Liver (tissue), 9 donors: ENCODE results near the gene NKRF. TPM values are rescaled to one million over a fixed set of nuclear protein-coding genes. Genes with fewer than 3 reads are reported as not detected.

ENCODE experiments used
- DNase-seq: peaks from one replicate; pipeline ENCODE4 v3.0.0-alpha.2; 2017; ENCODE audit warnings: low spot score
- H3K27ac ChIP-seq, 2 donors: one replicate each; pipeline ENCODE4 v1.7.0; 2013; ENCODE audit warnings: inconsistent platforms in 2 of 2, low read length in 2 of 2, control low read depth in 1 of 2, low read depth in 1 of 2, mild to moderate bottlenecking in 1 of 2
- H3K27me3 ChIP-seq, 4 donors: one replicate each; pipeline versions ENCODE4 v1.6.1 to v1.7.0; 2013; ENCODE audit warnings: low read length in 3 of 4, inconsistent platforms in 1 of 4, mild to moderate bottlenecking in 1 of 4, moderate library complexity in 1 of 4; ENCODE audit not compliant: control insufficient read depth in 4 of 4, insufficient read depth in 4 of 4
- H3K36me3 ChIP-seq, 4 donors: one replicate each; pipeline versions ENCODE4 v1.6.1 to v1.7.0; 2013; ENCODE audit warnings: low read length in 3 of 4, mild to moderate bottlenecking in 3 of 4, low read depth in 1 of 4, moderate library complexity in 1 of 4; ENCODE audit not compliant: control insufficient read depth in 4 of 4, insufficient read depth in 3 of 4
- H3K4me1 ChIP-seq, 4 donors: one replicate each; pipeline versions ENCODE4 v1.6.1 to v1.7.0; 2013; ENCODE audit warnings: low read length in 3 of 4, mild to moderate bottlenecking in 3 of 4, moderate library complexity in 1 of 4; ENCODE audit not compliant: control insufficient read depth in 4 of 4, insufficient read depth in 4 of 4
- H3K4me3 ChIP-seq, 3 donors: one replicate each; pipeline versions ENCODE4 v1.6.1 to v1.7.0; 2013; ENCODE audit warnings: low read length in 3 of 3, control low read depth in 1 of 3, low read depth in 1 of 3, mild to moderate bottlenecking in 1 of 3
- H3K9ac ChIP-seq, 2 donors: one replicate each; pipeline ENCODE4 v1.7.0; 2013; ENCODE audit warnings: low read length in 2 of 2, mild to moderate bottlenecking in 2 of 2, moderate library complexity in 2 of 2, control low read depth in 1 of 2, low read depth in 1 of 2
- H3K9me3 ChIP-seq, 4 donors: one replicate each; pipeline versions ENCODE4 v1.6.1 to v1.7.0; 2013; ENCODE audit warnings: low read length in 3 of 4; ENCODE audit not compliant: control insufficient read depth in 4 of 4
- EGR1 ChIP-seq, 2 donors: IDR thresholded peaks; 2 replicates each; pipeline ENCODE4 v1.6.1; 2016 to 2018; ENCODE audit warnings: antibody characterized with exemption in 2 of 2, low read depth in 2 of 2
- FOXA1 ChIP-seq: IDR thresholded peaks from 2 replicates; pipeline ENCODE4 v1.6.1; 2016; ENCODE audit warnings: antibody characterized with exemption
- FOXA2 ChIP-seq: IDR thresholded peaks from 2 replicates; pipeline ENCODE4 v1.6.1; 2016; ENCODE audit warnings: antibody characterized with exemption
- GABPA ChIP-seq, 2 donors: IDR thresholded peaks in 1 of 2; conservative IDR thresholded peaks in 1 of 2; 2 replicates each; pipeline ENCODE4 v1.6.1; 2016; ENCODE audit warnings: antibody characterized with exemption in 2 of 2, mild to moderate bottlenecking in 1 of 2, moderate library complexity in 1 of 2
- HNF4A ChIP-seq, 2 donors: conservative IDR thresholded peaks; 2 replicates each; pipeline ENCODE4 v1.6.1; 2016; ENCODE audit warnings: antibody characterized with exemption in 2 of 2, mild to moderate bottlenecking in 2 of 2
- HNF4G ChIP-seq: IDR thresholded peaks from 2 replicates; pipeline ENCODE4 v1.6.1; 2016; ENCODE audit warnings: antibody characterized with exemption
- JUND ChIP-seq, 2 donors: IDR thresholded peaks; 2 replicates each; pipeline ENCODE4 v1.6.1; 2016; ENCODE audit warnings: antibody characterized with exemption in 2 of 2
- NR2F2 ChIP-seq: IDR thresholded peaks from 2 replicates; pipeline ENCODE4 v1.6.1; 2016; ENCODE audit warnings: antibody characterized with exemption
- RAD21 ChIP-seq, 2 donors: IDR thresholded peaks; 2 replicates each; pipeline ENCODE4 v1.6.1; 2016; ENCODE audit warnings: antibody characterized with exemption in 2 of 2, mild to moderate bottlenecking in 2 of 2
- REST ChIP-seq: IDR thresholded peaks from 2 replicates; pipeline ENCODE4 v1.6.1; 2016; ENCODE audit warnings: antibody characterized with exemption, mild to moderate bottlenecking
- RXRA ChIP-seq, 2 donors: IDR thresholded peaks; 2 replicates each; pipeline ENCODE4 v1.6.1; 2017 to 2018; ENCODE audit warnings: antibody characterized with exemption in 2 of 2, mild to moderate bottlenecking in 1 of 2
- SP1 ChIP-seq: IDR thresholded peaks from 2 replicates; pipeline ENCODE4 v1.6.1; 2018; ENCODE audit warnings: antibody characterized with exemption, mild to moderate bottlenecking
- TAF1 ChIP-seq: conservative IDR thresholded peaks from 2 replicates; pipeline ENCODE4 v1.6.1; 2016; ENCODE audit warnings: antibody characterized with exemption, mild to moderate bottlenecking
- YY1 ChIP-seq: IDR thresholded peaks from 2 replicates; pipeline ENCODE4 v1.6.1; 2016; ENCODE audit warnings: antibody characterized with exemption, mild to moderate bottlenecking
- WGBS: extraction: QIAGEN DNeasy Blood & Tissue Kit; methylation state at CpG from one replicate; pipeline ENCODE4 v1.1.7; 2013; 5-methylcytosine and 5-hydroxymethylcytosine counted together
- polyA plus RNA-seq, 2 donors: library from polyadenylated mRNA; stranded (reverse) in 1 of 2; unstranded in 1 of 2; fragments of 200-250 nt in 1 of 2; fragments of >200 nt in 1 of 2; fragmentation: Nextera tagmentation in 1 of 2; extraction: Ambion mirVana in 1 of 2; gene quantifications; one replicate each; pipeline versions ENCODE4 v1.2.1 to v1.2.3, GENCODE V29; 2013 to 2015
- total RNA-seq, 2 donors: library from RNA; depleted of rRNA; stranded (reverse); fragments of >200 nt; gene quantifications; one replicate each; pipeline ENCODE4 v1.2.3, GENCODE V29; 2014
- TF ChIP-seq, protein P1 (sequence below): IDR thresholded peaks from 2 replicates; pipeline ENCODE4 v1.6.1; 2016; ENCODE audit warnings: antibody characterized with exemption
- TF ChIP-seq, protein P2 (sequence below): IDR thresholded peaks from 2 replicates; pipeline ENCODE4 v1.6.1; 2016; ENCODE audit warnings: antibody characterized with exemption
- TF ChIP-seq, protein P3 (sequence below): fragments of 150-350 bp; IDR thresholded peaks from 2 replicates; pipeline ENCODE4 v1.5.1; 2017; ENCODE audit warnings: improper control_type of control experiment, low read depth, low read length; ENCODE audit not compliant: missing input control
- TF ChIP-seq, protein P4 (sequence below): IDR thresholded peaks from 2 replicates; pipeline ENCODE4 v1.6.1; 2016; ENCODE audit warnings: antibody characterized with exemption
- donor health status: healthy.
- donor health status: healthy.
- donor health status: healthy.
- donor health status: healthy.
- donor health status: healthy.

The NKRF gene
- total and polyA plus RNA-seq, 4 donors, result 1.3 to 3.4 (median 3.0) TPM

- Histone ChIP-seq H3K36me3 (no peaks in the 10 kb centered on the region), H3K27me3 (no peaks in the 10 kb centered on the region), H3K9ac (peak within 1 kb of the TSS; percentile 10 to 95), H3K4me3 (peak within 1 kb of the TSS; percentile 51 to 91 (median 66)), H3K9me3 (no peaks in the 10 kb centered on the region), H3K4me1 (peaks cover 0 to 5% (median 4%) of the 10 kb centered on the region in 4 donors), H3K27ac (peak within 1 kb of the TSS in 1 of 2 donors; percentile 75)
- TF ChIP-seq, protein P1, sequence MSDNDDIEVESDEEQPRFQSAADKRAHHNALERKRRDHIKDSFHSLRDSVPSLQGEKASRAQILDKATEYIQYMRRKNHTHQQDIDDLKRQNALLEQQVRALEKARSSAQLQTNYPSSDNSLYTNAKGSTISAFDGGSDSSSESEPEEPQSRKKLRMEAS, result peak; percentile 67
- TF ChIP-seq EGR1 (IDR thresholded peaks at IDR 0.05; ENCODE audit: low read depth in 2 of 2) (peak in 1 of 2 donors; percentile 42), SP1 (peak; percentile 42), HNF4A (conservative IDR thresholded peaks at IDR 0.05) (no peak), JUND (IDR thresholded peaks at IDR 0.05) (peak in 1 of 2 donors; percentile 37), YY1 (peak; percentile 36), NR2F2 (no peak), REST (no peak), GABPA (IDR thresholded peaks at IDR 0.05 in 1 of 2, conservative IDR thresholded peaks at IDR 0.05 in 1 of 2) (peak; percentile 28 to 82), FOXA2 (no peak), RAD21 (IDR thresholded peaks at IDR 0.05) (peak in 1 of 2 donors; percentile 22), RXRA (IDR thresholded peaks at IDR 0.05) (no peak)
- TF ChIP-seq, protein P2, sequence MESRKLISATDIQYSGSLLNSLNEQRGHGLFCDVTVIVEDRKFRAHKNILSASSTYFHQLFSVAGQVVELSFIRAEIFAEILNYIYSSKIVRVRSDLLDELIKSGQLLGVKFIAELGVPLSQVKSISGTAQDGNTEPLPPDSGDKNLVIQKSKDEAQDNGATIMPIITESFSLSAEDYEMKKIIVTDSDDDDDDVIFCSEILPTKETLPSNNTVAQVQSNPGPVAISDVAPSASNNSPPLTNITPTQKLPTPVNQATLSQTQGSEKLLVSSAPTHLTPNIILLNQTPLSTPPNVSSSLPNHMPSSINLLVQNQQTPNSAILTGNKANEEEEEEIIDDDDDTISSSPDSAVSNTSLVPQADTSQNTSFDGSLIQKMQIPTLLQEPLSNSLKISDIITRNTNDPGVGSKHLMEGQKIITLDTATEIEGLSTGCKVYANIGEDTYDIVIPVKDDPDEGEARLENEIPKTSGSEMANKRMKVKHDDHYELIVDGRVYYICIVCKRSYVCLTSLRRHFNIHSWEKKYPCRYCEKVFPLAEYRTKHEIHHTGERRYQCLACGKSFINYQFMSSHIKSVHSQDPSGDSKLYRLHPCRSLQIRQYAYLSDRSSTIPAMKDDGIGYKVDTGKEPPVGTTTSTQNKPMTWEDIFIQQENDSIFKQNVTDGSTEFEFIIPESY, result peak; percentile 50
- TF ChIP-seq, protein P3, sequence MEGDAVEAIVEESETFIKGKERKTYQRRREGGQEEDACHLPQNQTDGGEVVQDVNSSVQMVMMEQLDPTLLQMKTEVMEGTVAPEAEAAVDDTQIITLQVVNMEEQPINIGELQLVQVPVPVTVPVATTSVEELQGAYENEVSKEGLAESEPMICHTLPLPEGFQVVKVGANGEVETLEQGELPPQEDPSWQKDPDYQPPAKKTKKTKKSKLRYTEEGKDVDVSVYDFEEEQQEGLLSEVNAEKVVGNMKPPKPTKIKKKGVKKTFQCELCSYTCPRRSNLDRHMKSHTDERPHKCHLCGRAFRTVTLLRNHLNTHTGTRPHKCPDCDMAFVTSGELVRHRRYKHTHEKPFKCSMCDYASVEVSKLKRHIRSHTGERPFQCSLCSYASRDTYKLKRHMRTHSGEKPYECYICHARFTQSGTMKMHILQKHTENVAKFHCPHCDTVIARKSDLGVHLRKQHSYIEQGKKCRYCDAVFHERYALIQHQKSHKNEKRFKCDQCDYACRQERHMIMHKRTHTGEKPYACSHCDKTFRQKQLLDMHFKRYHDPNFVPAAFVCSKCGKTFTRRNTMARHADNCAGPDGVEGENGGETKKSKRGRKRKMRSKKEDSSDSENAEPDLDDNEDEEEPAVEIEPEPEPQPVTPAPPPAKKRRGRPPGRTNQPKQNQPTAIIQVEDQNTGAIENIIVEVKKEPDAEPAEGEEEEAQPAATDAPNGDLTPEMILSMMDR, result no peak
- 2% methylated on average over 27 of the region's 27 CpGs for WGBS
- peak; percentile 81 for DNase-seq
Observed at GRCh38 chrX:119565107-119565663, 41.0 kb downstream of the NKRF start, which contains the start of gene STEEP1. Gene STEEP1 (minus strand): TSS chrX:119565409. CDS start chrX:119565355, 54 bp downstream.

DNA sequence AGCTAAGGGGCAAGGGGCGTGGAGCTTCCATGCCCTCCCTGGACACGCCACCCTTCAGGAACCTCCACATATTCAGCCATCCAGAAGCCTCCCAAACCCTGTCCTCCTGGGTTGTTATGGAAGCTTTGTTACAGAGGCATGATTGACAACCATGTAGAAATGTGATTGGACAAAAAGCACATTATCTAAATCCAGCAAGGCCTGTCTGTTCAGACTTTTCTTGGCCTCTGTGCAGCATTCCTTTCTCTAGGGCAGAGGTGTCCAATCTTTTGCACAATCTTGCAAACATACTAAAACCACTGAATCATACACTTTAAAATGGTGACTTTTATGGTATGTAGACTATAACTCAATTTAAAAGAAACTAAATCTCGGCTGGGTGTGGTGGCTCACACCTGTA, 53.7 kb downstream of the NKRF start:
- Histone ChIP-seq H3K9ac (no peak overlapping the region), H3K27me3 (no peaks in the 10 kb centered on the region), H3K9me3 (no peaks in the 10 kb centered on the region), H3K27ac (no peak overlapping the region), H3K36me3 (no peaks in the 10 kb centered on the region), H3K4me3 (no peak overlapping the region), H3K4me1 (no peaks in the 10 kb centered on the region)
- DNase-seq, result no peak
- TF ChIP-seq FOXA1 (no peak), JUND (IDR thresholded peaks at IDR 0.05) (no peak), HNF4G (no peak), REST (no peak), SP1 (no peak), NR2F2 (no peak), RXRA (IDR thresholded peaks at IDR 0.05) (no peak), TAF1 (no peak)
- TF ChIP-seq, protein P4, sequence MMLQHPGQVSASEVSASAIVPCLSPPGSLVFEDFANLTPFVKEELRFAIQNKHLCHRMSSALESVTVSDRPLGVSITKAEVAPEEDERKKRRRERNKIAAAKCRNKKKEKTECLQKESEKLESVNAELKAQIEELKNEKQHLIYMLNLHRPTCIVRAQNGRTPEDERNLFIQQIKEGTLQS, result no peak
- TF ChIP-seq, protein P2, result no peak
- WGBS, result 90% methylated on average over 3 of the region's 3 CpGs
